GM12892 (cell line): ENCODE results near the gene HAVCR1.
"Not testable (repeated sequence)": the region's sequence is repeated elsewhere in the genome, so short reads cannot be mapped to it uniquely, and the experiment has no call there.

Experiments used
- DNase-seq: peaks from one replicate; pipeline ENCODE4 v3.0.0; 2011; ENCODE audit not compliant: insufficient read length
- FAIRE-seq: peaks from 2 replicates; lab custom pipeline; 2011; peaks lifted over from hg19 to GRCh38; lab: Jason Lieb, UNC
- POLR2A ChIP-seq: IDR thresholded peaks from 2 replicates; pipeline ENCODE4 v1.6.1; 2011; ENCODE audit warnings: low read depth, low read length, control low read depth
- POLR2AphosphoS5 ChIP-seq: IDR thresholded peaks from 2 replicates; pipeline ENCODE4 v1.6.1; 2011; ENCODE audit warnings: low read depth, low read length, control low read depth
- TAF1 ChIP-seq: IDR thresholded peaks from 2 replicates; pipeline ENCODE4 v1.6.1; 2011; ENCODE audit warnings: low read depth, mild to moderate bottlenecking, control low read depth, low read length, borderline replicate concordance

Gene HAVCR1

GRCh38 chr5:157025093-157025698, 33.7 kb downstream of the HAVCR1 start:
- TF ChIP-seq TAF1 (no peak), POLR2AphosphoS5 (no peak), POLR2A (no peak)
- no peak for FAIRE-seq
- DNase-seq, result no peak

GRCh38 chr5:157024208-157024959, 34.5 kb downstream of the HAVCR1 start:
- no peak for FAIRE-seq
- TF ChIP-seq POLR2A, result no peak
- no peak for TF ChIP-seq TAF1
- TF ChIP-seq POLR2AphosphoS5, result no peak
- DNase-seq, result no peak

GRCh38 chr5:157022024-157022423, 36.9 kb downstream of the HAVCR1 start:
- no peak for DNase-seq
- no peak for FAIRE-seq
- TF ChIP-seq POLR2A (no peak), POLR2AphosphoS5 (no peak), TAF1 (no peak)

GRCh38 chr5:157020511-157021222, 38.2 kb downstream of the HAVCR1 start:
- FAIRE-seq (no peak), DNase-seq (no peak)
- TF ChIP-seq TAF1 (no peak), POLR2A (no peak), POLR2AphosphoS5 (no peak)

GRCh38 chr5:157020002-157020401, 38.9 kb downstream of the HAVCR1 start:
- no peak for TF ChIP-seq POLR2A
- no peak for TF ChIP-seq TAF1
- DNase-seq, result no peak
- no peak for FAIRE-seq

- DNase-seq, FAIRE-seq: not testable (repeated sequence)
Observed at GRCh38 chr5:157014143-157014542, 44.8 kb downstream of the HAVCR1 start.

- no peak for FAIRE-seq
- DNase-seq, result no peak
- TF ChIP-seq POLR2AphosphoS5 (no peak), POLR2A (no peak), TAF1 (no peak)
Observed at GRCh38 chr5:157006262-157006661, 52.7 kb downstream of the HAVCR1 start.

GRCh38 chr5:157004893-157005551, 53.9 kb downstream of the HAVCR1 start:
- FAIRE-seq, result peak; percentile 9
- no peak for TF ChIP-seq TAF1
- no peak for DNase-seq

- TF ChIP-seq POLR2AphosphoS5 (no peak), POLR2A (no peak), TAF1 (no peak)
- DNase-seq, result no peak
- FAIRE-seq, result no peak
Observed at GRCh38 chr5:156991714-156992113, 67.2 kb downstream of the HAVCR1 start.

GRCh38 chr5:156984064-156984463, 74.9 kb downstream of the HAVCR1 start:
- DNase-seq, result no peak

GRCh38 chr5:156981481-156981880, 77.4 kb downstream of the HAVCR1 start:
- FAIRE-seq (no peak), DNase-seq (no peak)
- TF ChIP-seq POLR2A (no peak), POLR2AphosphoS5 (no peak), TAF1 (no peak)

More at GRCh38 chr5:156984064-156984463, 74.9 kb downstream of the HAVCR1 start:
- no peak for FAIRE-seq
- no peak for TF ChIP-seq TAF1
- TF ChIP-seq POLR2AphosphoS5, result no peak
- TF ChIP-seq POLR2A, result no peak
